Activated CD8-positive, alpha-beta T cell treated with anti-CD3 and anti-CD28 coated beads, Interleukin-2, amount 10 ng/mL, durations not matched to agents 7 days and 5 days (primary cell): ENCODE results near the gene PPP1R27. TPM values are rescaled to one million over a fixed set of nuclear protein-coding genes. Genes with fewer than 3 reads are reported as not detected.

Experiments
- ATAC-seq: fragments of 150-1000 bp; cut with Tn5 transposase; one replicate; pipeline ENCODE4 v1.10.0; 2021; ENCODE audit warnings: moderate library complexity
- CTCF ChIA-PET: fragments of 350-600 bp; sonication (Branson Sonifier 250); formaldehyde crosslinking; loops from one replicate; lab custom pipeline; 2021; ENCODE audit warnings: antibody characterized with exemption; lab: Charles Lee
- POLR2A ChIA-PET: fragments of 350-600 bp; sonication (Branson Sonifier 250); formaldehyde crosslinking; loops from one replicate; lab custom pipeline; 2021; ENCODE audit warnings: antibody characterized with exemption; lab: Charles Lee
- DNase-seq: peaks from one replicate; pipeline ENCODE4 v3.0.0-alpha.2; 2020
- H3K27ac Mint-ChIP-seq: one replicate; pipeline ENCODE4 v1.8.0; 2021; ENCODE audit warnings: mild to moderate bottlenecking, mixed read lengths
- H3K27me3 Mint-ChIP-seq: one replicate; pipeline ENCODE4 v1.8.0; 2021; ENCODE audit warnings: low read depth, mixed read lengths
- H3K36me3 Mint-ChIP-seq: one replicate; pipeline ENCODE4 v1.8.0; 2021; ENCODE audit warnings: low read depth, mixed read lengths
- H3K4me1 Mint-ChIP-seq: one replicate; pipeline ENCODE4 v1.8.0; 2021; ENCODE audit warnings: low read depth, mixed read lengths
- H3K4me3 Mint-ChIP-seq: one replicate; pipeline ENCODE4 v1.8.0; 2021; ENCODE audit warnings: mild to moderate bottlenecking, mixed read lengths
- H3K9me3 Mint-ChIP-seq: one replicate; pipeline ENCODE4 v1.8.0; 2022; ENCODE audit warnings: mixed read lengths; ENCODE audit not compliant: insufficient read depth
- total RNA-seq, 2 experiments: library from RNA; stranded (reverse); gene quantifications; one replicate each; pipeline ENCODE4 v1.2.3, GENCODE V29; 2021

PPP1R27 gene
- total RNA-seq, 2 experiments from 2014 or later = not detected

DNA sequence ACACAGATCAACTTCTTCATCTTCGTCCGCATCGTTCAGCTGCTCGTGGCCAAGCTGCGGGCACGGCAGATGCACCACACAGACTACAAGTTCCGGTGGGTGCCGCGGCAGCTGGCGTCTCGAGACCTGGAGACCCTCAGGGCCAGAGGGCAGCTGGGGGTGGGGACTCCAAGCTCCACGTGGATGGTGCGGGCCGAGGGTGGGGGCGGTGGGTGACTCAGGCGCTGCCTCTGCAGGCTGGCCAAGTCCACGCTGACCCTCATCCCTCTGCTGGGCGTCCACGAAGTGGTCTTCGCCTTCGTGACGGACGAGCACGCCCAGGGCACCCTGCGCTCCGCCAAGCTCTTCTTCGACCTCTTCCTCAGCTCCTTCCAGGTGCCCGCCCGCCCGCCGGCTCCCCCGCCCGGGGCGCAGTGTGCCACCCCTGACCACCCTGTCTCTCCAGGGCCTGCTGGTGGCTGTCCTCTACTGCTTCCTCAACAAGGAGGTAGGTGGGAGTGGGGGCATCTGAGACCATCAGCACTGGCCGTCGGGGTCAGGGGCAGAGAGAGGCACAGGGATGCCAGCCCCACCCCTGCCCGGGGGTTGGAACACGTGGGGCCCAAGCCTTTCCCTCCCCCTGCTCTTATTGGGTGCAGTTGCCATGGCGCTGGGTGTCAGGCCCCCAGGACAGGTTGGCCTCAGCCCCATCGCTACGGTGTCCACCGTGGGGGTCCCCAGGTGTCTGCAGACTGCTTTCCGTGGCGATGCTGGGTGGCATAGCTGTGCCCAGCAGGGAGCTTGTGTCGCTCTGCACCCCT, 22.1 kb downstream of the PPP1R27 start:
- H3K4me3 Mint-ChIP-seq = no peak overlapping the region
- peaks cover 7% of the 10 kb centered on the region for H3K27me3 Mint-ChIP-seq
- H3K36me3 Mint-ChIP-seq = no peaks in the 10 kb centered on the region
- DNase-seq = no peak
- ATAC-seq = no peak
- H3K9me3 Mint-ChIP-seq = no peaks in the 10 kb centered on the region
- no peak overlapping the region for H3K27ac Mint-ChIP-seq
- POLR2A ChIA-PET = no interaction called here
- no peaks in the 10 kb centered on the region for H3K4me1 Mint-ChIP-seq
- CTCF ChIA-PET = no interaction called here

DNA sequence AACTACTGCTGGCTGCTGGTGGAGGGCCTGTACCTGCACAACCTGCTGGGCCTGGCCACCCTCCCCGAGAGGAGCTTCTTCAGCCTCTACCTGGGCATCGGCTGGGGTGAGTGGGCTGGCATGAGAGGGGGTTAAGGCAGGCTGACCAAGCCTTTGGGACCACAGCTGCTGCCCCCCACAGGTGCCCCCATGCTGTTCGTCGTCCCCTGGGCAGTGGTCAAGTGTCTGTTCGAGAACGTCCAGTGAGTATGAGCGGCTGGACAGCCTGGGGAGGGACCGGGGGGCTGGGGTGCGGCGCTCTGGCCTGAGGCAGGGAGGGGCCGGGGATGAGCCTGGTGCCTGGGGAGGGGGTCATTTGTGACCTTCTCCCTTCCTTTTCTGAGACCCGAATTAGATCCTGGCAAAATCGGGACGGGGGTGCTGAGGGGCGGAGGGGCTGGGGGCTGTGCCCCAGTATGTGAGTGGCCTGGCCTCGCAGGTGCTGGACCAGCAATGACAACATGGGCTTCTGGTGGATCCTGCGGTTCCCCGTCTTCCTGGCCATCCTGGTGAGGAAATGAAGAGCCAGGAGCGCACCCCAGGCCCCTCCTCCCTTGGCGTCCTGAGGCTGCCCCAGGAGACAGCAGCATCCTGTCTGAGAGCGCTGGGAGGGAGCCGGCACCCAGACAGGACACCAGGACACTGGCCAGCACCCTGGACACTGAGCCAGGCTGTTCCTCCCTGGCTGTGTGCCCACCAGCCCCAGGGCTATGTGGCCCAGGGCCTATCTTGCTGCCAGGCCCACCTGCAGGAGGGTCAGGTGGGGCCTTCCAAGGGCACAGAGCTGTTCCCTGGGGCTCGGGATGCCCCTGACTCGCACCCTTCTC, 22.9 kb downstream of the PPP1R27 start:
- Mint-ChIP-seq H3K36me3 (no peaks in the 10 kb centered on the region), H3K4me3 (no peak overlapping the region), H3K9me3 (no peaks in the 10 kb centered on the region), H3K27ac (no peak overlapping the region), H3K27me3 (peaks cover 11% of the 10 kb centered on the region), H3K4me1 (no peaks in the 10 kb centered on the region)
- ChIA-PET POLR2A (no interaction called here), CTCF (no interaction called here)
- DNase-seq (no peak), ATAC-seq (no peak)

GRCh38 chr17:81810892-81811704, 23.8 kb downstream of the PPP1R27 start:
- H3K4me1 Mint-ChIP-seq = no peaks in the 10 kb centered on the region
- DNase-seq (no peak), ATAC-seq (no peak)
- no peaks in the 10 kb centered on the region for H3K36me3 Mint-ChIP-seq
- H3K9me3 Mint-ChIP-seq = no peaks in the 10 kb centered on the region
- POLR2A ChIA-PET = interaction anchor here (0.8 kb wide), 1 partner anchor 10 kb away, joined by 4 read pairs; no protein-coding TSS in a partner anchor
- no peak overlapping the region for H3K27ac Mint-ChIP-seq
- peaks cover 12% of the 10 kb centered on the region for H3K27me3 Mint-ChIP-seq
- no peak overlapping the region for H3K4me3 Mint-ChIP-seq
- CTCF ChIA-PET = no interaction called here

- DNase-seq = no peak
- ChIA-PET POLR2A (interaction anchor here (0.8 kb wide), 1 partner anchor 9 kb away, joined by 4 read pairs; no protein-coding TSS in a partner anchor), CTCF (no interaction called here)
- Mint-ChIP-seq H3K4me3 (no peak overlapping the region), H3K27me3 (peaks cover 11% of the 10 kb centered on the region), H3K36me3 (no peaks in the 10 kb centered on the region), H3K4me1 (no peaks in the 10 kb centered on the region), H3K27ac (no peak overlapping the region), H3K9me3 (no peaks in the 10 kb centered on the region)
- no peak for ATAC-seq
Observed at GRCh38 chr17:81810476-81810875, 24.4 kb downstream of the PPP1R27 start.

DNA sequence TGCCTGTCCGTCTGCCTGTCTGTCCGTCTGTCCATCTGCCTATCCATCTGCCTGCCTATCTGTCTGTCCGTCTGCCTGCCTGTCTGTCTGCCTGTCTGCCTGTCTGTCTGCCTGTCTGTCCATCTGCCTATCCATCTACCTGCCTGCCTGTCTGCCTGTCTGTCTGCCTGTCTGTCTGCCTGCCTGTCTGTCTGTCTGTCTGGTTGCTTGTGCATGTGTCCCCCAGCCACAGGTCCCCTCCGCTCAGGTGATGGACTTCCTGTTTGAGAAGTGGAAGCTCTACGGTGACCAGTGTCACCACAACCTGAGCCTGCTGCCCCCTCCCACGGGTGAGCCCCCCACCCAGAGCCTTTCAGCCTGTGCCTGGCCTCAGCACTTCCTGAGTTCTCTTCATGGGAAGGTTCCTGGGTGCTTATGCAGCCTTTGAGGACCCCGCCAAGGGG, 25.3 kb downstream of the PPP1R27 start:
- Mint-ChIP-seq H3K4me3 (no peak overlapping the region), H3K27me3 (peaks cover 13% of the 10 kb centered on the region), H3K4me1 (no peaks in the 10 kb centered on the region), H3K27ac (no peak overlapping the region), H3K36me3 (no peaks in the 10 kb centered on the region), H3K9me3 (no peaks in the 10 kb centered on the region)
- no peak for DNase-seq
- ChIA-PET POLR2A (no interaction called here), CTCF (no interaction called here)
- no peak for ATAC-seq

DNA sequence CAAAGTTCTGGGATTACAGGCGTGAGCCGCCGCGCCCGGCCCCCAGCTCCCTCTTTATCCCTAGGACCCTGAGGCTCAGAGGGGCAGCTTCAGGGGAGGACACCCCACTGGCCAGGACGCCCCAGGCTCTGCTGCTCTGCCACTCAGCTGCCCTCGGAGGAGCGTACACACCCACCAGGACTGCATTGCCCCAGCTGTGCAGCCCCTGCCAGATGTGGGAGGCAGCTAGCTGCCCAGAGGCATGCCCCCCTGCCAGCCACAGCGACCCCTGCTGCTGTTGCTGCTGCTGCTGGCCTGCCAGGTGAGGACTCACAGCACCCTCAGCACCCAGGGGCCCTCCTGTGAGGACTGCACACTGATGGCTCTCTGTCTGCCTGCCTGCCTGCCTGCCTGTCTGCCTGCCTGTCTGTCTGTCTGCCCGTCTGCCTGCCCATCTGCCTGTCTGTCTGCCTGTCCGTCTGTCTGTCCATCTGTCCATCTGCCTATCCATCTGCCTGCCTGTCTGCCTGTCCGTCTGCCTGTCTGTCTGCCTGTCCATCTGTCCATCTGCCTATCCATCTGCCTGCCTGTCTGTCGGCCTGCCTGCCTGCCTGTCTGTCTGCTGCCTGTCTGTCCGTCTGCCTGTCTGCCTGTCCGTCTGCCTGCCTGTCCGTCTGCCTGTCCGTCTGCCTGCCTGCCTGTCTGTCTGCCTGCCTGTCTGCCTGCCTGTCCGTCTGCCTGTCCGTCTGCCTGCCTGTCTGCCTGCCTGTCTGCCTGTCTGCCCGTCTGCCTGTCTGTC, 25.9 kb downstream of the PPP1R27 start:
- Mint-ChIP-seq H3K27ac (no peak overlapping the region), H3K9me3 (no peaks in the 10 kb centered on the region), H3K36me3 (no peaks in the 10 kb centered on the region), H3K27me3 (peaks cover 13% of the 10 kb centered on the region), H3K4me3 (no peak overlapping the region), H3K4me1 (no peaks in the 10 kb centered on the region)
- POLR2A ChIA-PET = no interaction called here
- DNase-seq = no peak
- peak; percentile 46 for ATAC-seq
- CTCF ChIA-PET = no interaction called here

- no peak for DNase-seq
- ChIA-PET POLR2A (no interaction called here), CTCF (no interaction called here)
- no peaks in the 10 kb centered on the region for H3K9me3 Mint-ChIP-seq
- no peaks in the 10 kb centered on the region for H3K36me3 Mint-ChIP-seq
- no peak for ATAC-seq
- H3K27me3 Mint-ChIP-seq = peaks cover 20% of the 10 kb centered on the region
- no peak overlapping the region for H3K4me3 Mint-ChIP-seq
- H3K27ac Mint-ChIP-seq = no peak overlapping the region
- H3K4me1 Mint-ChIP-seq = no peaks in the 10 kb centered on the region
Observed at GRCh38 chr17:81807839-81808238, 27.0 kb downstream of the PPP1R27 start.

DNA sequence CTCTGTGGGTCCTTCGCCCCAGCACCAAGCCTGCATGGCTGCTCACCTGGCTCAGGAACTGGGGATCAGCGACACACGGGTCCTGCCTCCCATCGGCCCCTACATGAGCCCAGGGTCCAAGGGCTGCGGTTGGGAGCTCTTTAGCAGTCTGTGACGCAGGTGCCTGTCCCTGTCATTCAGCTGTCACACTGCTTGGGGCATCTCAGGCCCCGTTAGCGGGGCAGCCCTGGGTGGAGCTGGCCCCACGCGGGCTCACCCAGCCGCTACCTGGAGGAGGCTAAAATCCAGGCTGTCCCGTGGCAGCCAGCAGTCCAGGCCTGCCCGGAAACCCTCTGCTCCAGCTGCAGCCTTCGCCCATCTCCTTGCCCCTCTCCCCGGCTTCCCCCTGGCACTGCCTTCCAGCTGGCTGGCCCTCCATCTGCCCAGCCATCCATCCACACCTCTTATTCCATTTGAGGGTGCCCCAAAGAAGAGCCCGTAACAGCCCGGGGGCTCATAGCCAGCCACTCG, 27.6 kb downstream of the PPP1R27 start:
- peaks cover 26% of the 10 kb centered on the region for H3K27me3 Mint-ChIP-seq
- H3K27ac Mint-ChIP-seq = no peak overlapping the region
- DNase-seq = no peak
- CTCF ChIA-PET = no interaction called here
- no peaks in the 10 kb centered on the region for H3K36me3 Mint-ChIP-seq
- no peak overlapping the region for H3K4me3 Mint-ChIP-seq
- POLR2A ChIA-PET = no interaction called here
- H3K4me1 Mint-ChIP-seq = no peaks in the 10 kb centered on the region
- no peak for ATAC-seq
- H3K9me3 Mint-ChIP-seq = no peaks in the 10 kb centered on the region

- Mint-ChIP-seq H3K27me3 (peaks cover 31% of the 10 kb centered on the region), H3K4me3 (no peak overlapping the region), H3K36me3 (no peaks in the 10 kb centered on the region), H3K9me3 (no peaks in the 10 kb centered on the region), H3K27ac (no peak overlapping the region), H3K4me1 (no peaks in the 10 kb centered on the region)
- POLR2A ChIA-PET = no interaction called here
- DNase-seq (no peak), ATAC-seq (no peak)
- CTCF ChIA-PET = no interaction called here
Observed at GRCh38 chr17:81806461-81807209, 28.2 kb downstream of the PPP1R27 start.

DNA sequence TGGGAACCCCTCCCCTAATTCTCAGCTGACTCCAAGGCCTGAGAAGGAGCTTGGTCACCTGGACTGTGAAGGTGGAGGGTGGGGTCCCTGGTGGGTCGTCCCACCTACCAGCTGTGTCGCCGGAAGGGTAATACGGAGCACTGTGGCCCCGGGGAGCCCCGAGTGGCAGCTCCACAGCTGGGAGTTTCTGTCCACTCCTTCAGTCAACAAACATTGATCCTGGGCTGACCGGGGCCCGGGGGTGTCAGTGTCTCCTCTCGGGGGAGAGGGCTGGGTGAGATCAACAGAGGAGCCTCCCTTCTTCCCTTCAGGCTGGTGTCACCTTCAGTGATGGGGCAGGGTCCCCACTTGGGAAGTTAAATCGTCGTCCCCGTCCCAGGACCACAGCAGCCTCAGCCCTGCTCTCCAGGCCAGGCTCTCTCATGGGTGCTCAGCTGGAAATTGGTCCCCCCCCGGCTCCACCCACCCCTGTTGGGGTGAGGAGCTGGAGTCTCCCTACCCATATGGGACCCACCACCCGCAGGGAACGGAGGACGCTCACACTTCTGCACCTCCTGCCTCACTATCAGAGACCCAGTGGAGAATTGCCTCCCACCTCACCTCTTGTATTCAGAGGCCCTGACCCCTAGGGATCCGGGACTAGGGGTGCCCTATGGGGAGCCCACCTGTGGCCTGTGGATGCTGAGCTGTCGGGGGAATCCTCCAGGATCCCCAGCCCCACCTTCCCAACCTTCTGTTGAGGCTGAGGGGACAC, 29.0 kb downstream of the PPP1R27 start:
- peaks cover 36% of the 10 kb centered on the region for H3K27me3 Mint-ChIP-seq
- no peak overlapping the region for H3K4me3 Mint-ChIP-seq
- no peak for DNase-seq
- H3K27ac Mint-ChIP-seq = no peak overlapping the region
- no peaks in the 10 kb centered on the region for H3K9me3 Mint-ChIP-seq
- no peak for ATAC-seq
- H3K36me3 Mint-ChIP-seq = no peaks in the 10 kb centered on the region
- H3K4me1 Mint-ChIP-seq = no peaks in the 10 kb centered on the region
- ChIA-PET CTCF (no interaction called here), POLR2A (no interaction called here)
